Lower lobe of right lung (tissue), 2 donors: ENCODE data around the gene KIRREL3. TPM values are rescaled to one million over a fixed set of nuclear protein-coding genes. Genes with fewer than 3 reads are reported as not detected.

Source experiments
- ATAC-seq, 2 donors: fragments of 200-7000 bp; cut with Tn5 transposase; one replicate each; pipeline ENCODE4 v1.9.1; 2020 to 2022; ENCODE audit warnings: mild to moderate bottlenecking in 2 of 2, moderate library complexity in 2 of 2
- DNase-seq: peaks from one replicate; pipeline ENCODE4 v3.0.0-alpha.2; 2020
- H3K27ac ChIP-seq: fragments of 200-600 bp; one replicate; pipeline ENCODE4 v1.8.0; 2022
- H3K27me3 ChIP-seq: fragments of 200-600 bp; one replicate; pipeline ENCODE4 v1.8.0; 2022; ENCODE audit warnings: low read depth
- H3K36me3 ChIP-seq: fragments of 200-600 bp; one replicate; pipeline ENCODE4 v1.8.0; 2022; ENCODE audit warnings: mild to moderate bottlenecking
- H3K4me1 ChIP-seq: fragments of 200-600 bp; one replicate; pipeline ENCODE4 v1.8.0; 2022
- H3K4me3 ChIP-seq: fragments of 200-600 bp; one replicate; pipeline ENCODE4 v1.8.0; 2022; ENCODE audit warnings: mild to moderate bottlenecking
- H3K9me3 ChIP-seq: fragments of 200-600 bp; one replicate; pipeline ENCODE4 v1.8.0; 2022
- intact Hi-C: fragments of 100-400 bp; cut with DNase I; formaldehyde crosslinking; loops from one replicate; pipeline ENCODE4 v1.11.0; 2022
- total RNA-seq: library from RNA; stranded (reverse); fragmentation: NEBNext Ultra II Directional; extraction: Animal tissue kit (Norgen Biotek cat#: 25700); gene quantifications from one replicate; pipeline ENCODE4 v1.2.1, GENCODE V29; 2021
- TF ChIP-seq, protein P1 (sequence below): fragments of 200-600 bp; IDR thresholded peaks from one replicate; pipeline ENCODE4 v1.8.0; 2022; ENCODE audit warnings: antibody characterized with exemption, mild to moderate bottlenecking
- donor health status: DM: no; HTN: yes; CAD: no; lungs with severe emphysema.

The KIRREL3 gene
- total RNA-seq, 1 donor from 2014 or later = 0.15 TPM

DNA sequence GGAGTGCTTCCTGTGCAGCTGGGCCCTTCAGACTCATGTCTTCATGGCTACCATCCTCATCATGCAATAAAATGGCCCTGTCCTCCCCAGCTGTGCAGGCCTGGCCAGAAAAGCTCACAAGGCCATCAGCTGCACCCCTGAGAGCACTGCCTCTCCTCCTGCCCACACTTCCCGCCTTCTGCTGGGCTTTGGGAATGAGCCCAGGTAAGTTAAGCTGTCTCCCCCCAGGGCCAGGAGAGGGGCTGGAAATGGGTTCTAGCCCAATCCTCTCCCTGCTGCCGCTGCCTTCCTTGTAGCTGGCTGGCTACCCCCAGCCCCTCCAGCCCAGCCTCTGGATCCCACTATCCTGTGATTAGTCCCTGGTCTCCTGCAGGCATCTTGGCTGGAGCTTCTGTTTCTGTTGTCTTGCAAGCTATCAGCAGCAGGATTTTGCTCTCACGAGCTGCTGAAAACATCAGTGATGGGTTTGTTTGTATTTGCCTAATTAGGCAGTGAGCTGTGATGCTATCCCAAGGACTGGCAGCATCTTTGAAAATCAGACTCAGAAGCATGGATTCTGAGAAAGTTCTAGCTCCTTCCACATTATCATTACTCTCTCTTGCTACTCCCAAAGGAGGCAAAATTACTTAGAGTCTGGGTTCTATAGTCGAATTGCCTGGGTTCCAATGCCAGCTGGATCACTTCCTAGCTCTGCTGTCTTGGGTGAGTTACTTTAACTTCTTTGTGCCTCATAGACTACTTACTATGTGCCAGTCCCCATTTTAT is 476.9 kb downstream of the KIRREL3 start:
- Histone ChIP-seq H3K27ac (no peak overlapping the region), H3K4me3 (no peak overlapping the region), H3K4me1 (no peaks in the 10 kb centered on the region), H3K36me3 (no peaks in the 10 kb centered on the region), H3K9me3 (no peaks in the 10 kb centered on the region), H3K27me3 (no peaks in the 10 kb centered on the region)
- no peak for ATAC-seq
- no peak for DNase-seq
- intact Hi-C loops = no loop called here
- TF ChIP-seq, protein P1, sequence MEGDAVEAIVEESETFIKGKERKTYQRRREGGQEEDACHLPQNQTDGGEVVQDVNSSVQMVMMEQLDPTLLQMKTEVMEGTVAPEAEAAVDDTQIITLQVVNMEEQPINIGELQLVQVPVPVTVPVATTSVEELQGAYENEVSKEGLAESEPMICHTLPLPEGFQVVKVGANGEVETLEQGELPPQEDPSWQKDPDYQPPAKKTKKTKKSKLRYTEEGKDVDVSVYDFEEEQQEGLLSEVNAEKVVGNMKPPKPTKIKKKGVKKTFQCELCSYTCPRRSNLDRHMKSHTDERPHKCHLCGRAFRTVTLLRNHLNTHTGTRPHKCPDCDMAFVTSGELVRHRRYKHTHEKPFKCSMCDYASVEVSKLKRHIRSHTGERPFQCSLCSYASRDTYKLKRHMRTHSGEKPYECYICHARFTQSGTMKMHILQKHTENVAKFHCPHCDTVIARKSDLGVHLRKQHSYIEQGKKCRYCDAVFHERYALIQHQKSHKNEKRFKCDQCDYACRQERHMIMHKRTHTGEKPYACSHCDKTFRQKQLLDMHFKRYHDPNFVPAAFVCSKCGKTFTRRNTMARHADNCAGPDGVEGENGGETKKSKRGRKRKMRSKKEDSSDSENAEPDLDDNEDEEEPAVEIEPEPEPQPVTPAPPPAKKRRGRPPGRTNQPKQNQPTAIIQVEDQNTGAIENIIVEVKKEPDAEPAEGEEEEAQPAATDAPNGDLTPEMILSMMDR = no peak

DNA sequence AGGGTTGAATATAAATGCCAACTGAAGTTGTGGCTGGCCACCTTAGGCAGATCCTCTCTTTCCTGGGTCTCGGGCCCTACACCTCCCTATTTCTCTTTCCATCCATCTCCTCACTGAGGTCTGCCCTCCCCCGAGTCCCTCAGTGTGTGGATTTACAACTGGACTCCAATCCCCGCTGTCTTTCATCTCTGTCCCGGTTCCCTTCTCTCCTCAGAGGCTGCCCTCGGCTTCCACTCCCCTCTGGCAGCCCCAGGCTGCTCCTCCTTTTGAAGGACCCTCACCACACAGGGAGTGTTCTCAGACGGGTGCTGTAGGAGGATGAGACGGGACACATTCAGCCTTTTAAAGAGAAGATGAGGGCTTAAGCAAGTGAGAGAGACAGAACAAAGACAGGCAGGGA is 478.0 kb downstream of the KIRREL3 start:
- no peak overlapping the region for H3K27ac ChIP-seq
- intact Hi-C loops = no loop called here
- no peaks in the 10 kb centered on the region for H3K9me3 ChIP-seq
- no peaks in the 10 kb centered on the region for H3K4me1 ChIP-seq
- no peak for DNase-seq
- H3K36me3 ChIP-seq = no peaks in the 10 kb centered on the region
- H3K27me3 ChIP-seq = no peaks in the 10 kb centered on the region
- no peak for ATAC-seq
- no peak overlapping the region for H3K4me3 ChIP-seq
- TF ChIP-seq, protein P1 = no peak

DNA sequence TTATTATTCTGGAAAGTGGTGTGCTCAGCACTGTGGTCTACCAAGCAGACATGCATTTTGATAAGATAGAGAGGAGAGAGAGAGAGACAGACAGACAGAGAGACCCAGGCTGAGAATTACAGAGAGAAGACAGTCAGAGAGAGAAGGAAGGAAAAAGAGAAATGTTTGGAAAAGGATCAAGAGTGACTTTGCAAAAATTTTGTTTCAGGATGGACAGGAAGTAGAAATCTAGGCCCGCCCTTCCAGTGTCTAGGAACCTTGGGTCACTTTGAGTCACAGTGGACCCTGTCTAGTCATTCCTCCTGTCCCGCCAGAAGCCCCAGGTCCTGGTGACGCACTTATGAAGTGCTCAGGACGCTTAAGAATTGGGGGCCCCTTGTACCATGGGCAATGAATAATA is 478.4 kb downstream of the KIRREL3 start:
- no peak overlapping the region for H3K27ac ChIP-seq
- no peaks in the 10 kb centered on the region for H3K27me3 ChIP-seq
- intact Hi-C loops = no loop called here
- ATAC-seq (no peak), DNase-seq (no peak)
- H3K36me3 ChIP-seq = no peaks in the 10 kb centered on the region
- H3K4me1 ChIP-seq = no peaks in the 10 kb centered on the region
- H3K9me3 ChIP-seq = no peaks in the 10 kb centered on the region
- H3K4me3 ChIP-seq = no peak overlapping the region
- TF ChIP-seq, protein P1 = no peak

GRCh38 chr11:126521196-126521595 is 479.4 kb downstream of the KIRREL3 start:
- H3K4me3 ChIP-seq = no peak overlapping the region
- no peaks in the 10 kb centered on the region for H3K36me3 ChIP-seq
- H3K27me3 ChIP-seq = no peaks in the 10 kb centered on the region
- intact Hi-C loops = no loop called here
- no peaks in the 10 kb centered on the region for H3K9me3 ChIP-seq
- TF ChIP-seq, protein P1 = no peak
- ATAC-seq (no peak), DNase-seq (no peak)
- H3K27ac ChIP-seq = no peak overlapping the region
- H3K4me1 ChIP-seq = no peaks in the 10 kb centered on the region

DNA sequence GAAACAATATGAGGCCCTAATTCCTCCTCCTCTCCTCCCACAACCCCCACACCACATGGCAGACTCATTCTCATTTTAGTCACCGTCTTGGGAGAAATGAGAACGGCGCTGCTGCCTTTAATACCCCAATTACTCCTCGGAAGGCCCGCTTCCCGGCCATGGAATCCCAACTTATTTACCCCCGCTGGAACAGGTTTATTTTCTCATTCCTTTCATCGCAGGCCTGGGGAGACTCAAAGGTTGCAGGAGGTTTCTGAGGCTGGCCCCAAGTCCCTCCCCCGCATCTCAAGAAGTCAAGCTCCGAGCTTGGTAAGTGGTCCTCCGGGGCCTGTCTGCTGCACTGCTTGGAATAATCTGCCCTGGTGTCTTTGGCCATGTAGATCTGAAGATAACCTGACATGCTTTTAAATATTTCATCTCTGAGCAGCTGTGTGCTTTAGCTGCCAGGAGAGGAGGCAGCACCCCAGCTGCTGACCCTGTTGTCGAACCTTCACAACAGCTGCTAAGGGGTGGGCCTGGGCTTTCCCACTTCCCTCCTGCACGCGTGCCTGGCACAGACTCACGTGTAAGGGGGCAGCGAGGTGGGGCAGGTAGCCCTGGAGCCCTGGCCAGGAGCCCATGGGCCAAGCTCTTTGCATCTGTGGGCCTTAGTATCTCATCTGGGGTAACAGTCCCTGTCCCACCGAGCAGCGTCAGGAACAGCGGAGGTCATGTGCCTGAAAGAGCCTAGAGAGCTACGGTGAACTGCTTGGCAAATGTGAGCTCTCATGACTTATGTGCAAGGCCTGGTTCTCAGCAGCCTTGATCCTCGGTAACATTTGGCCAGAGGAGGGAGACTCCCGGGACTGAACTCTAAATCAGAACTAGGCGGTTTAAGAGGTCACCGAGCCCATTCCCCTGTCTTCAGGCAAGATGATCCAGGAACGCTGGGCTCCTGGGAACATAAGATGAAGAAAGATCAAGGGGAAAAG is 480.5 kb downstream of the KIRREL3 start:
- intact Hi-C loops = no loop called here
- ATAC-seq (no peak), DNase-seq (no peak)
- Histone ChIP-seq H3K27me3 (no peaks in the 10 kb centered on the region), H3K9me3 (no peaks in the 10 kb centered on the region), H3K4me3 (no peak overlapping the region), H3K4me1 (no peaks in the 10 kb centered on the region), H3K27ac (no peak overlapping the region), H3K36me3 (no peaks in the 10 kb centered on the region)
- TF ChIP-seq, protein P1 = no peak
